ENCODE results near the gene LPAR2.

LPAR2 gene

DNA sequence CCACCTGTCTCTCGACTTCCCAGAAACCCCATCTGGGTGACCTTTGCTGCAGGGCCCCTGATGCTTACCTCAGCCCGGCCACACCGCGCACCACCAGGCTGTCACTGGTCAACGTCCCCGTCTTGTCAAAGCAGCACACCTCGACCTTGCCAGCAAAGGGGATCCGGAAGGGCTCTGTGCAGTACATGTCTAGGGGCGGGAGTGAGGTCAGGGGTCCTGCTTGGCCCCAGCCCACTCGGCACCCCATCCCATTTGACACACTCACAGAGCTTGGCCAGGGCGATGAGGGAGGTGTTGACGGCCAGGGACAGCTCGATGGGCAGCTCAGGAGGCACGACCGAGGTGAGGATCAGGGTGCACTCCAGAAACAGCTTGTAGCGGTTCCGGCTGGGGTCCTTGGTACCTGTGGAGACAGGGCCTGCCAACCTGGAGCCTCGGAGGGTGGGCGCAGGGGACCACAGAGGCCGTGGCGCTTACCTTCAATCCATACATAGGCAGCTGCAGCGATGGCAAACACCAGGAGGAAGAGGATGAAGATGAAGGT lies 27.1 kb upstream of the LPAR2 start:
- H3K79me2 ChIP-seq (ENCODE audit: insufficient read depth, low read length): peaks cover 5% of the 10 kb centered on the region
- H3K9me3 ChIP-seq (ENCODE audit: low read length): no peaks in the 10 kb centered on the region
- H3K4me3 ChIP-seq (ENCODE audit: low read depth, low read length, poor library complexity, severe bottlenecking): no peak overlapping the region
- TF ChIP-seq, protein P1, sequence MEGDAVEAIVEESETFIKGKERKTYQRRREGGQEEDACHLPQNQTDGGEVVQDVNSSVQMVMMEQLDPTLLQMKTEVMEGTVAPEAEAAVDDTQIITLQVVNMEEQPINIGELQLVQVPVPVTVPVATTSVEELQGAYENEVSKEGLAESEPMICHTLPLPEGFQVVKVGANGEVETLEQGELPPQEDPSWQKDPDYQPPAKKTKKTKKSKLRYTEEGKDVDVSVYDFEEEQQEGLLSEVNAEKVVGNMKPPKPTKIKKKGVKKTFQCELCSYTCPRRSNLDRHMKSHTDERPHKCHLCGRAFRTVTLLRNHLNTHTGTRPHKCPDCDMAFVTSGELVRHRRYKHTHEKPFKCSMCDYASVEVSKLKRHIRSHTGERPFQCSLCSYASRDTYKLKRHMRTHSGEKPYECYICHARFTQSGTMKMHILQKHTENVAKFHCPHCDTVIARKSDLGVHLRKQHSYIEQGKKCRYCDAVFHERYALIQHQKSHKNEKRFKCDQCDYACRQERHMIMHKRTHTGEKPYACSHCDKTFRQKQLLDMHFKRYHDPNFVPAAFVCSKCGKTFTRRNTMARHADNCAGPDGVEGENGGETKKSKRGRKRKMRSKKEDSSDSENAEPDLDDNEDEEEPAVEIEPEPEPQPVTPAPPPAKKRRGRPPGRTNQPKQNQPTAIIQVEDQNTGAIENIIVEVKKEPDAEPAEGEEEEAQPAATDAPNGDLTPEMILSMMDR (IDR thresholded peaks at IDR 0.05; ENCODE audit: low read length): no peak
- TF ChIP-seq EZH2 (IDR thresholded peaks at IDR 0.05; ENCODE audit: borderline replicate concordance, low read length): no peak
- no peaks in the 10 kb centered on the region for H3K9me2 ChIP-seq (ENCODE audit: low read depth, low read length)
- H3K27ac ChIP-seq (ENCODE audit: low read depth, low read length, poor library complexity, severe bottlenecking): no peak overlapping the region
- peaks cover 98% of the 10 kb centered on the region for H3K36me3 ChIP-seq (ENCODE audit: insufficient read depth, low read length)
- H3K9ac ChIP-seq (ENCODE audit: low read length): no peak overlapping the region
- no peak overlapping the region for H3K4me2 ChIP-seq (ENCODE audit: low read length)
- H4K20me1 ChIP-seq (ENCODE audit: insufficient read depth, low read length): no peaks in the 10 kb centered on the region
- H2AFZ ChIP-seq (ENCODE audit: low read length): no peak overlapping the region
- no peaks in the 10 kb centered on the region for H3K4me1 ChIP-seq (ENCODE audit: insufficient read depth, low read length, severe bottlenecking)
- no peaks in the 10 kb centered on the region for H3K27me3 ChIP-seq (ENCODE audit: insufficient read depth, low read length)
- no peaks in the 10 kb centered on the region for H3F3A ChIP-seq (ENCODE audit: insufficient read depth, low read length)

- H3K27me3 ChIP-seq (ENCODE audit: insufficient read depth, low read length): no peaks in the 10 kb centered on the region
- H2AFZ ChIP-seq (ENCODE audit: low read length): no peak overlapping the region
- H3K27ac ChIP-seq (ENCODE audit: low read depth, low read length, poor library complexity, severe bottlenecking): no peak overlapping the region
- H3K79me2 ChIP-seq (ENCODE audit: insufficient read depth, low read length): no peaks in the 10 kb centered on the region
- H3K9me3 ChIP-seq (ENCODE audit: low read length): no peaks in the 10 kb centered on the region
- H3K36me3 ChIP-seq (ENCODE audit: insufficient read depth, low read length): peaks cover 98% of the 10 kb centered on the region
- no peak overlapping the region for H3K4me2 ChIP-seq (ENCODE audit: low read length)
- H4K20me1 ChIP-seq (ENCODE audit: insufficient read depth, low read length): no peaks in the 10 kb centered on the region
- no peak for TF ChIP-seq EZH2 (IDR thresholded peaks at IDR 0.05; ENCODE audit: borderline replicate concordance, low read length)
- TF ChIP-seq, protein P1 (IDR thresholded peaks at IDR 0.05; ENCODE audit: low read length): no peak
- no peaks in the 10 kb centered on the region for H3K4me1 ChIP-seq (ENCODE audit: insufficient read depth, low read length, severe bottlenecking)
- H3K9me2 ChIP-seq (ENCODE audit: low read depth, low read length): no peaks in the 10 kb centered on the region
- H3F3A ChIP-seq (ENCODE audit: insufficient read depth, low read length): no peaks in the 10 kb centered on the region
- H3K4me3 ChIP-seq (ENCODE audit: low read depth, low read length, poor library complexity, severe bottlenecking): no peak overlapping the region
- no peak overlapping the region for H3K9ac ChIP-seq (ENCODE audit: low read length)
These were observed 26.4 kb upstream of the LPAR2 start for GRCh38 chr19:19654441-19654840.

- Histone ChIP-seq H3K4me3 (ENCODE audit: low read depth, low read length, poor library complexity, severe bottlenecking) (no peak overlapping the region), H3K9ac (ENCODE audit: low read length) (no peak overlapping the region), H4K20me1 (ENCODE audit: insufficient read depth, low read length) (no peaks in the 10 kb centered on the region), H3K79me2 (ENCODE audit: insufficient read depth, low read length) (no peaks in the 10 kb centered on the region), H3K9me2 (ENCODE audit: low read depth, low read length) (no peaks in the 10 kb centered on the region), H3K36me3 (ENCODE audit: insufficient read depth, low read length) (peaks cover 98% of the 10 kb centered on the region), H2AFZ (ENCODE audit: low read length) (no peak overlapping the region), H3K4me1 (ENCODE audit: insufficient read depth, low read length, severe bottlenecking) (no peaks in the 10 kb centered on the region), H3K27ac (ENCODE audit: low read depth, low read length, poor library complexity, severe bottlenecking) (no peak overlapping the region), H3K4me2 (ENCODE audit: low read length) (no peak overlapping the region), H3K27me3 (ENCODE audit: insufficient read depth, low read length) (no peaks in the 10 kb centered on the region), H3F3A (ENCODE audit: insufficient read depth, low read length) (no peaks in the 10 kb centered on the region), H3K9me3 (ENCODE audit: low read length) (no peaks in the 10 kb centered on the region)
- TF ChIP-seq EZH2 (IDR thresholded peaks at IDR 0.05; ENCODE audit: borderline replicate concordance, low read length): no peak
These were observed 25.7 kb upstream of the LPAR2 start for GRCh38 chr19:19653597-19654147.

Data from OCI-LY1 (cell line).